HG03558 (cell line): ENCODE data around the gene PDCD7.
"Not testable (repeated sequence)": the region's sequence is repeated elsewhere in the genome, so short reads cannot be mapped to it uniquely, and the experiment has no call there.

Source experiments
- ATAC-seq: cut with Tn5 transposase; IDR thresholded peaks from one replicate; pipeline ENCODE4 v1.9.1; 2021; ENCODE audit warnings: moderate number of reproducible peaks; ENCODE audit not compliant: unreplicated experiment; ENCODE audit errors: extremely low read depth

The PDCD7 gene

GRCh38 chr15:65076486-65077290 is 56.9 kb downstream of the PDCD7 start, which contains the start of gene KBTBD13:
TSS of gene KBTBD13 (plus strand) at chr15:65076746. CDS start at chr15:65076816, 70 bp downstream.
- no peak for ATAC-seq

- not testable (repeated sequence) for ATAC-seq
Measured at GRCh38 chr15:65075607-65076395, 57.8 kb downstream of the PDCD7 start.

GRCh38 chr15:65074946-65075345 is 58.7 kb downstream of the PDCD7 start:
- ATAC-seq = not testable (repeated sequence)

GRCh38 chr15:65072617-65073016 is 61.0 kb downstream of the PDCD7 start:
- ATAC-seq = no peak

GRCh38 chr15:65072027-65072426 is 61.6 kb downstream of the PDCD7 start:
- ATAC-seq = no peak

GRCh38 chr15:65071381-65071811 is 62.2 kb downstream of the PDCD7 start:
- ATAC-seq = no peak

- ATAC-seq = no peak
Measured at GRCh38 chr15:65069779-65070546, 63.6 kb downstream of the PDCD7 start.

- ATAC-seq = no peak
Measured at GRCh38 chr15:65069179-65069578, 64.4 kb downstream of the PDCD7 start.

GRCh38 chr15:65068403-65068788 is 65.2 kb downstream of the PDCD7 start:
- no peak for ATAC-seq

GRCh38 chr15:65067645-65068402 is 65.8 kb downstream of the PDCD7 start, which contains the start of gene RASL12:
TSS of gene RASL12 (minus strand) at chr15:65067991. CDS start at chr15:65067835, 156 bp downstream.
- no peak for ATAC-seq
